Lower leg skin (tissue), 3 donors: ENCODE data around the gene IFT43.

Experiments
- POLR2A ChIP-seq, 2 donors: fragments of 450-650 bp; IDR thresholded peaks; one replicate each; pipeline ENCODE4 v1.6.1; 2016 to 2017; ENCODE audit warnings: antibody characterized with exemption in 2 of 2, mild to moderate bottlenecking in 1 of 2, moderate library complexity in 1 of 2
- TF ChIP-seq, protein P1 (sequence below), 3 donors: fragments of 450-650 bp; IDR thresholded peaks; one replicate each; pipeline ENCODE4 v1.5.1; 2016; ENCODE audit warnings: antibody characterized with exemption in 3 of 3, mild to moderate bottlenecking in 3 of 3, moderate library complexity in 2 of 3

DNA sequence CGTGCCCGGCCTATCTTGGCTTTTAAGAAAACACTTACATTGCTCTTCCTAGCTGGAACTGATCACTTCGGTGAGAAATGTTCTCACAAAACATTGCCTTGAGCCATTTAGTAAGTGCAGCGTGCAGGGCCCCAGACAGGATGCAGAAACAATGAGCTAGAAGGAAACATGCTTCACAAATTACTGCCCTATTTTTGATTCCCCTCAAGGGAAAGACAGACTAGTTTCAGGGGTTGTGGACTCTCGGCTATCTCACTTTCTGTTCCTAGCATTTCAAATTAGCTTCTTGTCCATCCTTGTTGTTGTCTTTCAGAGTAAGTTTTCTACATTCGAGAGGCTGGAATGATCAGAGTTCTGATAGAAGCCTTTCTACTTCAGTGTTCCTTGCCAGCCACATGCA, 25.3 kb upstream of the IFT43 start:
- TF ChIP-seq, protein P1, sequence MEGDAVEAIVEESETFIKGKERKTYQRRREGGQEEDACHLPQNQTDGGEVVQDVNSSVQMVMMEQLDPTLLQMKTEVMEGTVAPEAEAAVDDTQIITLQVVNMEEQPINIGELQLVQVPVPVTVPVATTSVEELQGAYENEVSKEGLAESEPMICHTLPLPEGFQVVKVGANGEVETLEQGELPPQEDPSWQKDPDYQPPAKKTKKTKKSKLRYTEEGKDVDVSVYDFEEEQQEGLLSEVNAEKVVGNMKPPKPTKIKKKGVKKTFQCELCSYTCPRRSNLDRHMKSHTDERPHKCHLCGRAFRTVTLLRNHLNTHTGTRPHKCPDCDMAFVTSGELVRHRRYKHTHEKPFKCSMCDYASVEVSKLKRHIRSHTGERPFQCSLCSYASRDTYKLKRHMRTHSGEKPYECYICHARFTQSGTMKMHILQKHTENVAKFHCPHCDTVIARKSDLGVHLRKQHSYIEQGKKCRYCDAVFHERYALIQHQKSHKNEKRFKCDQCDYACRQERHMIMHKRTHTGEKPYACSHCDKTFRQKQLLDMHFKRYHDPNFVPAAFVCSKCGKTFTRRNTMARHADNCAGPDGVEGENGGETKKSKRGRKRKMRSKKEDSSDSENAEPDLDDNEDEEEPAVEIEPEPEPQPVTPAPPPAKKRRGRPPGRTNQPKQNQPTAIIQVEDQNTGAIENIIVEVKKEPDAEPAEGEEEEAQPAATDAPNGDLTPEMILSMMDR (IDR thresholded peaks at IDR 0.05): no peak
- TF ChIP-seq POLR2A (IDR thresholded peaks at IDR 0.05): no peak
